Measurements from ENCODE around the gene PSMA2. TPM values are rescaled to one million over a fixed set of nuclear protein-coding genes. Genes with fewer than 3 reads are reported as not detected.

The PSMA2 gene
- total and polyA plus RNA-seq, 4 donors: 24.8 to 221 (median 73.8) TPM

- 78% methylated on average over 2 of the region's 2 CpGs for WGBS
- Histone ChIP-seq H3K4me3 (ENCODE audit: low read depth in 1 of 3, low read length in 3 of 3) (no peak overlapping the region), H3K9me3 (ENCODE audit: control insufficient read depth in 4 of 4, low read length in 3 of 4) (no peaks in the 10 kb centered on the region), H3K4me1 (ENCODE audit: control insufficient read depth in 4 of 4, insufficient read depth in 4 of 4, low read length in 3 of 4) (no peaks in the 10 kb centered on the region), H3K36me3 (ENCODE audit: control insufficient read depth in 4 of 4, insufficient read depth in 3 of 4, low read depth in 1 of 4, low read length in 3 of 4) (no peaks in the 10 kb centered on the region), H3K27me3 (ENCODE audit: control insufficient read depth in 4 of 4, insufficient read depth in 4 of 4, low read length in 3 of 4) (no peaks in the 10 kb centered on the region), H3K27ac (ENCODE audit: low read depth in 1 of 2, low read length in 2 of 2) (no peak overlapping the region), H3K9ac (ENCODE audit: low read depth in 1 of 2, low read length in 2 of 2) (no peak overlapping the region)
- DNase-seq (ENCODE audit: low spot score): no peak
- no peak for TF ChIP-seq REST (IDR thresholded peaks at IDR 0.05)
- TF ChIP-seq HNF4A (conservative IDR thresholded peaks at IDR 0.05): no peak
- no peak for TF ChIP-seq HNF4G (IDR thresholded peaks at IDR 0.05)
- no peak for TF ChIP-seq FOXA2 (IDR thresholded peaks at IDR 0.05)
These were observed 54.1 kb downstream of the PSMA2 start for GRCh38 chr7:42877862-42878261.

- WGBS: 38% methylated on average over 5 of the region's 5 CpGs
- Histone ChIP-seq H3K27ac (ENCODE audit: low read depth in 1 of 2, low read length in 2 of 2) (no peak overlapping the region), H3K4me1 (ENCODE audit: control insufficient read depth in 4 of 4, insufficient read depth in 4 of 4, low read length in 3 of 4) (no peaks in the 10 kb centered on the region), H3K9ac (ENCODE audit: low read depth in 1 of 2, low read length in 2 of 2) (peak overlapping the region in 1 of 2 donors; percentile 31), H3K36me3 (ENCODE audit: control insufficient read depth in 4 of 4, insufficient read depth in 3 of 4, low read depth in 1 of 4, low read length in 3 of 4) (no peaks in the 10 kb centered on the region), H3K4me3 (ENCODE audit: low read depth in 1 of 3, low read length in 3 of 3) (no peak overlapping the region), H3K27me3 (ENCODE audit: control insufficient read depth in 4 of 4, insufficient read depth in 4 of 4, low read length in 3 of 4) (no peaks in the 10 kb centered on the region), H3K9me3 (ENCODE audit: control insufficient read depth in 4 of 4, low read length in 3 of 4) (no peaks in the 10 kb centered on the region)
- TF ChIP-seq TAF1 (conservative IDR thresholded peaks at IDR 0.05): no peak
- no peak for TF ChIP-seq RXRA (IDR thresholded peaks at IDR 0.05)
- TF ChIP-seq CTCF (IDR thresholded peaks at IDR 0.05; ENCODE audit: low read depth, low read length, missing input control): peak; percentile 90
- peak; percentile 80 to 86 for TF ChIP-seq RAD21 (IDR thresholded peaks at IDR 0.05)
- DNase-seq (ENCODE audit: low spot score): peak; percentile 50
These were observed 55.5 kb downstream of the PSMA2 start for GRCh38 chr7:42876182-42877068.

- no peaks in the 10 kb centered on the region for H3K4me1 ChIP-seq (ENCODE audit: control insufficient read depth in 4 of 4, insufficient read depth in 4 of 4, low read length in 3 of 4)
- TF ChIP-seq JUND (IDR thresholded peaks at IDR 0.05) (peak; percentile 62 to 68), MAX (IDR thresholded peaks at IDR 0.05) (no peak)
- 63% methylated on average over 7 of the region's 7 CpGs for WGBS
These were observed 62.6 kb downstream of the PSMA2 start for GRCh38 chr7:42869131-42870020.

More at GRCh38 chr7:42869131-42870020, 62.6 kb downstream of the PSMA2 start:
- Histone ChIP-seq H3K9me3 (ENCODE audit: control insufficient read depth in 4 of 4, low read length in 3 of 4) (peaks cover 0 to 4% (median 0%) of the 10 kb centered on the region in 4 donors), H3K27ac (ENCODE audit: low read depth in 1 of 2, low read length in 2 of 2) (no peak overlapping the region), H3K9ac (ENCODE audit: low read depth in 1 of 2, low read length in 2 of 2) (no peak overlapping the region), H3K4me3 (ENCODE audit: low read depth in 1 of 3, low read length in 3 of 3) (no peak overlapping the region), H3K27me3 (ENCODE audit: control insufficient read depth in 4 of 4, insufficient read depth in 4 of 4, low read length in 3 of 4) (no peaks in the 10 kb centered on the region), H3K36me3 (ENCODE audit: control insufficient read depth in 4 of 4, insufficient read depth in 3 of 4, low read depth in 1 of 4, low read length in 3 of 4) (no peaks in the 10 kb centered on the region)
- no peak for DNase-seq (ENCODE audit: low spot score)
